Measurements from ENCODE around the gene ITK. TPM values are rescaled to one million over a fixed set of nuclear protein-coding genes. Genes with fewer than 3 reads are reported as not detected.

Gene ITK
- total RNA-seq, 1 donor from 2014 or later, result 4.5 TPM

DNA sequence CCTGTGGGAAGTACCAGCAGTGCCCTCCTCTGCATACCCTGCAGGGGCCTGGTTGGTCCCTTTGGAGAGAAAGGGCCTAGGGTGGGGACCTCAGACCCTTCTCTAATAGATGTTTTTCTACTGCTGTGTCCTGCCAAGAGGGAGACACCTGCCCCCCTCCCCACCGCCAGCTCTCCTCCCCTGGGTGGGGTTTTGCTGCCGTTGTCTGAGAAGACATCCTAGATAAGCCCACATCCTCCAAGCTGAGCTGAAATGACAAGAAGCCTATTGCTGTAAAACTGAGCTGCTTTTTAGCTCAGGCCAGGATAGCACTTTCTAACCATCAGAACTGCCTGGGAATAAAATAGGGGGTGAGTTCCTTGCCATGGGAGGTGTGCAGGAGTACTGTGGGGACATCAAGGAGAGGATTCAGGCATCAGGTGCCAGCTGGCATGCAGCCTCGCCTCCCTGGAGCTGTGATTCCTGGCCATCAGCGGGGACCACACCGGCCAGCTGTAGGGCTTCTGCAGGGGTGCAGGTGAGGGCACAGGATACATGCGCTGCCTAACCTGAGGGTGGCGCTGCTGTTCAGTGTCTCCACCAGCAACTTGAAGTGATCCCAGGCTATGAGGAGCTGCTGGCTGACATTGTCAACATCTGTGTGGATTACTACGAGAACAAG, 123.2 kb downstream of the ITK start:
- DNase-seq (ENCODE audit: low spot score), result no peak

Other genes starting within 250 kb of the ITK start
- not detected for gene TIMD4, start 217.6 kb upstream of the ITK start, total RNA-seq
- 0.29 TPM for gene HAVCR1, start 121.7 kb upstream of the ITK start, total RNA-seq
- 14.9 TPM for gene HAVCR2, start 71.8 kb upstream of the ITK start, total RNA-seq
- 10.7 TPM for gene MED7, start 38.0 kb upstream of the ITK start, total RNA-seq
- not detected for gene GARIN3, start 14.6 kb upstream of the ITK start, total RNA-seq
- gene CYFIP2, start 85.3 kb downstream of the ITK start, total RNA-seq, result 7.3 TPM